GM12878 (cell line): ENCODE results near the gene CACNA1B. TPM values are rescaled to one million over a fixed set of nuclear protein-coding genes. Genes with fewer than 3 reads are reported as not detected.

Source experiments
- ATAC-seq: fragments of 200-7000 bp; cut with Tn5 transposase; 3 replicates; pipeline ENCODE4 v1.9.1; 2020; ENCODE audit warnings: mild to moderate bottlenecking, moderate library complexity
- BruUV-seq: library from RNA; stranded (reverse); fragments of 400-500 nt; replicated peaks from 2 replicates; lab custom pipeline; 2021; lab: Mats Ljungman, UMichigan
- CTCF ChIA-PET: fragments of 300-600 bp; sonication (Branson Sonifier 250); formaldehyde crosslinking; extraction: SDS; loops from one replicate; lab custom pipeline; 2021; ENCODE audit warnings: inconsistent platforms; lab: Yijun Ruan, JAX
- POLR2A ChIA-PET: fragments of 350-600 bp; formaldehyde crosslinking; extraction: SDS; loops from one replicate; lab custom pipeline; 2021; ENCODE audit warnings: inconsistent platforms; lab: Charles Lee
- RAD21 ChIA-PET: fragments of 300-600 bp; sonication (Branson Sonifier 250); formaldehyde crosslinking; loops from one replicate; lab custom pipeline; 2023; ENCODE audit warnings: antibody characterized with exemption; ENCODE audit not compliant: unreplicated experiment; lab: Charles Lee
- SMC1A ChIA-PET: fragments of 300-600 bp; sonication (Branson Sonifier 250); formaldehyde crosslinking; loops from one replicate; lab custom pipeline; 2023; ENCODE audit not compliant: unreplicated experiment, uncharacterized antibody; lab: Charles Lee
- DNase-seq: peaks from one replicate; pipeline ENCODE4 v3.0.0-alpha.2; 2011; ENCODE audit warnings: low read depth, low spot score
- FAIRE-seq: peaks from 3 replicates; lab custom pipeline; 2011; peaks lifted over from hg19 to GRCh38; lab: Jason Lieb, UNC
- H2AFZ ChIP-seq: 2 replicates; pipeline ENCODE4 v1.6.0; 2011; ENCODE audit warnings: low read depth, low read length, control low read depth; ENCODE audit not compliant: control insufficient read depth
- H3K27ac ChIP-seq: 2 replicates; pipeline ENCODE4 v1.5.1; 2011; ENCODE audit warnings: control low read depth; ENCODE audit not compliant: control insufficient read depth, insufficient read depth
- H3K27me3 ChIP-seq, 2 experiments: replicated peaks in 1 of 2; 2 replicates each; pipeline versions ENCODE4 v1.6.0 to v1.6.1; 2011; ENCODE audit warnings: low read length in 1 of 2; ENCODE audit not compliant: control insufficient read depth in 2 of 2, insufficient read depth in 2 of 2
- H3K36me3 ChIP-seq, 2 experiments: 2 replicates each; pipeline ENCODE4 v1.5.1; 2011; ENCODE audit warnings: low read length in 1 of 2; ENCODE audit not compliant: control insufficient read depth in 2 of 2, insufficient read depth in 2 of 2
- H3K4me1 ChIP-seq: 2 replicates; pipeline ENCODE4 v1.6.1; 2011; ENCODE audit warnings: mild to moderate bottlenecking, low read length, moderate library complexity, mixed read lengths; ENCODE audit not compliant: control insufficient read depth, insufficient read depth
- H3K4me2 ChIP-seq: 2 replicates; pipeline ENCODE4 v1.6.0; 2011; ENCODE audit warnings: control low read depth; ENCODE audit not compliant: control insufficient read depth, insufficient read depth
- H3K4me3 ChIP-seq: fragments of 200-600 bp; sonication (generic); 2 replicates; pipeline ENCODE4 v1.5.1; 2016
- H3K79me2 ChIP-seq: 2 replicates; pipeline ENCODE4 v1.6.0; 2011; ENCODE audit warnings: low read length; ENCODE audit not compliant: control insufficient read depth, insufficient read depth
- H3K9ac ChIP-seq: 2 replicates; pipeline ENCODE4 v1.8.0; 2011; ENCODE audit warnings: low read length, control low read depth, mixed read lengths; ENCODE audit not compliant: control insufficient read depth, insufficient read depth
- H3K9me3 ChIP-seq: replicated peaks from 3 replicates; pipeline ENCODE4 v1.5.1; 2011; ENCODE audit warnings: mild to moderate bottlenecking, low read length; ENCODE audit not compliant: control insufficient read depth, insufficient read depth
- H4K20me1 ChIP-seq: 2 replicates; pipeline ENCODE4 v1.6.0; 2011; ENCODE audit not compliant: control insufficient read depth, insufficient read depth
- BMI1 ChIP-seq: fragments of 450-650 bp; IDR thresholded peaks from 2 replicates; pipeline ENCODE4 v1.6.1; 2016; ENCODE audit warnings: mild to moderate bottlenecking, moderate library complexity, borderline replicate concordance
- CBX3 ChIP-seq: fragments of 200-600 bp; sonication (generic); IDR thresholded peaks from 2 replicates; pipeline ENCODE4 v1.6.1; 2016; ENCODE audit warnings: low read depth, borderline replicate concordance
- CREB1 ChIP-seq: IDR thresholded peaks from 2 replicates; pipeline ENCODE4 v1.6.1; 2012; ENCODE audit warnings: low read depth, mild to moderate bottlenecking, inconsistent platforms
- HCFC1 ChIP-seq: fragments of 150-350 bp; IDR thresholded peaks from 2 replicates; pipeline ENCODE4 v1.6.1; 2014; ENCODE audit warnings: low read length
- MXI1 ChIP-seq: fragments of 150-350 bp; IDR thresholded peaks from 2 replicates; pipeline ENCODE4 v1.6.1; 2011; ENCODE audit warnings: low read depth, mild to moderate bottlenecking, inconsistent platforms, low read length, improper control_type of control experiment
- NRF1 ChIP-seq: conservative IDR thresholded peaks from 2 replicates; pipeline ENCODE4 v1.6.1; 2011; ENCODE audit warnings: mild to moderate bottlenecking, low read depth, low read length, improper control_type of control experiment
- RELA ChIP-seq: fragments of 450-650 bp; IDR thresholded peaks from 2 replicates; pipeline ENCODE4 v1.8.0; 2014; ENCODE audit warnings: borderline replicate concordance; ENCODE audit not compliant: partially characterized antibody
- RFX5 ChIP-seq: IDR thresholded peaks from 2 replicates; pipeline ENCODE4 v1.6.1; 2011; ENCODE audit warnings: low read depth, low read length, improper control_type of control experiment
- RUNX3 ChIP-seq: IDR thresholded peaks from 2 replicates; pipeline ENCODE4 v1.6.1; 2012; ENCODE audit warnings: low read length, inconsistent platforms
- SIN3A ChIP-seq: IDR thresholded peaks from 2 replicates; pipeline ENCODE4 v1.6.1; 2012; ENCODE audit warnings: low read depth, low read length, improper control_type of control experiment
- YY1 ChIP-seq: IDR thresholded peaks from 2 replicates; pipeline ENCODE4 v1.6.1; 2011; ENCODE audit warnings: low read depth, mild to moderate bottlenecking, low read length
- ZBTB4 ChIP-seq: fragments of 450-650 bp; formaldehyde crosslinking; IDR thresholded peaks from 2 replicates; pipeline ENCODE4 v1.4.0; 2022; ENCODE audit warnings: mild to moderate bottlenecking, moderate library complexity
- WGBS: methylation state at CpG from one replicate; pipeline ENCODE4 v1.1.6; 2016; ENCODE audit warnings: low lambda C conversion rate; ENCODE audit not compliant: insufficient replicate concordance, insufficient coverage; ENCODE audit errors: missing lambda C conversion rate; 5-methylcytosine and 5-hydroxymethylcytosine counted together
- in situ Hi-C: fragments of 300-500 bp; cut with MboI; formaldehyde crosslinking; loops from 9 replicates; pipeline ENCODE4 v1.14.3; 2018; ENCODE audit warnings: mixed read lengths
- intact Hi-C: fragments of 100-400 bp; cut with micrococcal nuclease; formaldehyde crosslinking; loops from one replicate; pipeline ENCODE4 v1.14.2; 2022; ENCODE audit not compliant: unreplicated experiment
- polyA plus RNA-seq, 11 experiments: library from polyadenylated mRNA; depleted of rRNA in 4 of 11; unstranded in 6 of 11; stranded (reverse) in 5 of 11; fragments of >200 nt; fragmentation: Nextera tagmentation in 4 of 11; fragmentation: Illumina TruSeq in 1 of 11; extraction: Ambion mirVana in 4 of 11; extraction: Trizol in 1 of 11; gene quantifications; 1 replicate in 1 of 11; 2 replicates in 10 of 11; pipeline versions ENCODE4 v1.2.1 to v1.2.3, GENCODE V29; 2011 to 2016; ENCODE audit warnings: inconsistent platforms in 2 of 11, missing spikeins in 2 of 11, low read depth in 1 of 11
- total RNA-seq, 4 experiments: library from RNA; depleted of rRNA in 3 of 4; stranded (reverse); fragments of >200 nt in 3 of 4; fragmentation: Illumina TruSeq in 1 of 4; extraction: Trizol in 1 of 4; gene quantifications; 2 replicates each; pipeline versions ENCODE4 v1.2.1 to v1.2.3, GENCODE V29; 2013 to 2021
- TF ChIP-seq, protein P1 (sequence below): fragments of 450-650 bp; IDR thresholded peaks from 2 replicates; pipeline ENCODE4 v1.6.1; 2017; ENCODE audit warnings: mild to moderate bottlenecking
- TF ChIP-seq, protein P2 (sequence below): IDR thresholded peaks from 2 replicates; pipeline ENCODE4 v1.6.1; 2012; ENCODE audit warnings: low read depth, low read length, improper control_type of control experiment
- TF ChIP-seq, protein P3 (sequence below): IDR thresholded peaks from 2 replicates; pipeline ENCODE4 v1.6.1; 2012; ENCODE audit warnings: low read length, inconsistent platforms

CACNA1B gene
- total and polyA plus RNA-seq, 10 of the 15 experiments (the other 5 are each of a cell fraction or from before 2014, with no cell fraction given): 0.01 to 0.03 (median 0.01) TPM; not detected in 7

DNA sequence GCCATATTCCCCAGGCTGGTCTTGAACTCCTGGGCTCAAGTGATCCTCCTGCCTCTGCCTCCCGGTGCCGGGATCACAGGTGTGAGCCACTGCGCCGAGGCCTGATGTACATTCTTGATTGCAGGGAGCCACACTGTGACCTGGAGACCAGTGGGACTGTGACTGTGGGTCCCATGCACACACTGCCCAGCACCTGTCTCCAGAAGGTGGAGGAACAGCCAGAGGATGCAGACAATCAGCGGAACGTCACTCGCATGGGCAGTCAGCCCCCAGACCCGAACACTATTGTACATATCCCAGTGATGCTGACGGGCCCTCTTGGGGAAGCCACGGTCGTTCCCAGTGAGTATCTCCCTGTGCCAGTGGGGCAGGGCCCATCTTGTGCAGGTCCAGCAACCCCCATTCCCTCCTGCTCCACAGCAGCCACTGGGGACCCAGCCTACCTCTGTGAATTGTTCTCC is 147.3 kb downstream of the CACNA1B start:
- 48% methylated on average over 11 of the region's 11 CpGs for WGBS
- ATAC-seq: no peak
- no peak overlapping the region for H3K27ac ChIP-seq
- H3K4me1 ChIP-seq: no peaks in the 10 kb centered on the region
- H2AFZ ChIP-seq: no peak overlapping the region
- CTCF ChIA-PET: no interaction called here
- no peak for FAIRE-seq
- SMC1A ChIA-PET: no interaction called here
- H3K4me3 ChIP-seq: no peak overlapping the region
- RAD21 ChIA-PET: no interaction called here
- in situ Hi-C loops: no loop called here
- peaks cover 2 to 6% of the 10 kb centered on the region in 2 experiments; a peak in 3 of 4 replicates for H3K27me3 ChIP-seq
- POLR2A ChIA-PET: no interaction called here
- intact Hi-C loops: loop anchor here (10.0 kb wide), 1 partner anchor 350 kb away; no protein-coding TSS in a partner anchor
- H4K20me1 ChIP-seq: no peaks in the 10 kb centered on the region
- DNase-seq: no peak
- H3K79me2 ChIP-seq: no peaks in the 10 kb centered on the region
- no TSS peak for BruUV-seq
- no peak overlapping the region for H3K4me2 ChIP-seq
- H3K9me3 ChIP-seq: peaks cover 2% of the 10 kb centered on the region; the same call in 2 of the 3 replicates
- no peak overlapping the region for H3K9ac ChIP-seq
- H3K36me3 ChIP-seq: no peaks in the 10 kb centered on the region
- TF ChIP-seq YY1 (no peak), ZBTB4 (no peak), CREB1 (no peak), MXI1 (no peak), RFX5 (no peak), RUNX3 (no peak), BMI1 (no peak), NRF1 (no peak), RELA (no peak), HCFC1 (no peak), SIN3A (no peak), CBX3 (no peak)
- TF ChIP-seq, protein P1, sequence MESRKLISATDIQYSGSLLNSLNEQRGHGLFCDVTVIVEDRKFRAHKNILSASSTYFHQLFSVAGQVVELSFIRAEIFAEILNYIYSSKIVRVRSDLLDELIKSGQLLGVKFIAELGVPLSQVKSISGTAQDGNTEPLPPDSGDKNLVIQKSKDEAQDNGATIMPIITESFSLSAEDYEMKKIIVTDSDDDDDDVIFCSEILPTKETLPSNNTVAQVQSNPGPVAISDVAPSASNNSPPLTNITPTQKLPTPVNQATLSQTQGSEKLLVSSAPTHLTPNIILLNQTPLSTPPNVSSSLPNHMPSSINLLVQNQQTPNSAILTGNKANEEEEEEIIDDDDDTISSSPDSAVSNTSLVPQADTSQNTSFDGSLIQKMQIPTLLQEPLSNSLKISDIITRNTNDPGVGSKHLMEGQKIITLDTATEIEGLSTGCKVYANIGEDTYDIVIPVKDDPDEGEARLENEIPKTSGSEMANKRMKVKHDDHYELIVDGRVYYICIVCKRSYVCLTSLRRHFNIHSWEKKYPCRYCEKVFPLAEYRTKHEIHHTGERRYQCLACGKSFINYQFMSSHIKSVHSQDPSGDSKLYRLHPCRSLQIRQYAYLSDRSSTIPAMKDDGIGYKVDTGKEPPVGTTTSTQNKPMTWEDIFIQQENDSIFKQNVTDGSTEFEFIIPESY: no peak
- TF ChIP-seq, protein P2, sequence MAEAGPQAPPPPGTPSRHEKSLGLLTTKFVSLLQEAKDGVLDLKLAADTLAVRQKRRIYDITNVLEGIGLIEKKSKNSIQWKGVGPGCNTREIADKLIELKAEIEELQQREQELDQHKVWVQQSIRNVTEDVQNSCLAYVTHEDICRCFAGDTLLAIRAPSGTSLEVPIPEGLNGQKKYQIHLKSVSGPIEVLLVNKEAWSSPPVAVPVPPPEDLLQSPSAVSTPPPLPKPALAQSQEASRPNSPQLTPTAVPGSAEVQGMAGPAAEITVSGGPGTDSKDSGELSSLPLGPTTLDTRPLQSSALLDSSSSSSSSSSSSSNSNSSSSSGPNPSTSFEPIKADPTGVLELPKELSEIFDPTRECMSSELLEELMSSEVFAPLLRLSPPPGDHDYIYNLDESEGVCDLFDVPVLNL: no peak
- TF ChIP-seq, protein P3, sequence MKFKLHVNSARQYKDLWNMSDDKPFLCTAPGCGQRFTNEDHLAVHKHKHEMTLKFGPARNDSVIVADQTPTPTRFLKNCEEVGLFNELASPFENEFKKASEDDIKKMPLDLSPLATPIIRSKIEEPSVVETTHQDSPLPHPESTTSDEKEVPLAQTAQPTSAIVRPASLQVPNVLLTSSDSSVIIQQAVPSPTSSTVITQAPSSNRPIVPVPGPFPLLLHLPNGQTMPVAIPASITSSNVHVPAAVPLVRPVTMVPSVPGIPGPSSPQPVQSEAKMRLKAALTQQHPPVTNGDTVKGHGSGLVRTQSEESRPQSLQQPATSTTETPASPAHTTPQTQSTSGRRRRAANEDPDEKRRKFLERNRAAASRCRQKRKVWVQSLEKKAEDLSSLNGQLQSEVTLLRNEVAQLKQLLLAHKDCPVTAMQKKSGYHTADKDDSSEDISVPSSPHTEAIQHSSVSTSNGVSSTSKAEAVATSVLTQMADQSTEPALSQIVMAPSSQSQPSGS: no peak
